CD4-positive, alpha-beta T cell treated with Interleukin-6 at 100 ng/mL for 8 hours (primary cell): ENCODE results near the gene FAM229A.
A peak's percentile ranks its signal among the peaks of the same experiment; 100 is the strongest.
"Not testable (repeated sequence)": the region's sequence is repeated elsewhere in the genome, so short reads cannot be mapped to it uniquely, and the experiment has no call there.

Experiments
- DNase-seq: peaks from one replicate; pipeline ENCODE4 v3.0.0-alpha.2; 2020; ENCODE audit warnings: mixed read lengths, low spot score

The FAM229A gene

DNA sequence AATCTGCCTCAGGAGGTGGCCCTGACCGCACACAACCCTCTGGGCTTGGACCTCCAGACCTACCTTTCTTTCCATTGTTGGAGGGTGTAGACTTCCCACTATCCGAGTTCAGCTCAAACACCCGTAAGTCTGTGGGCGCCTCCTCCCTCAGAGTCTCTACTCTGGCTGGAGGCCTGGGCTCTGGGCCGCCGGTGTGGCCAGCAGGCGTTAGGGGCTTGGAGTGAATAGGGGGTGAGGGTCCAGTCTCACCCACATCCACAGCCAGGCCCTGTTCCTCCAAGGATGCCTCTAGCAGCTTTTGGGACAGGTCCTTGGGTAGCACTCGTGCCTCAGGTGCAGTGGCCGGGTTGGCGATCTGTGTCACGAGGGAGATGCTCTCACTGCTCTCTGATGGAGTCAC is 13.9 kb upstream of the FAM229A start:
- DNase-seq = no peak

DNA sequence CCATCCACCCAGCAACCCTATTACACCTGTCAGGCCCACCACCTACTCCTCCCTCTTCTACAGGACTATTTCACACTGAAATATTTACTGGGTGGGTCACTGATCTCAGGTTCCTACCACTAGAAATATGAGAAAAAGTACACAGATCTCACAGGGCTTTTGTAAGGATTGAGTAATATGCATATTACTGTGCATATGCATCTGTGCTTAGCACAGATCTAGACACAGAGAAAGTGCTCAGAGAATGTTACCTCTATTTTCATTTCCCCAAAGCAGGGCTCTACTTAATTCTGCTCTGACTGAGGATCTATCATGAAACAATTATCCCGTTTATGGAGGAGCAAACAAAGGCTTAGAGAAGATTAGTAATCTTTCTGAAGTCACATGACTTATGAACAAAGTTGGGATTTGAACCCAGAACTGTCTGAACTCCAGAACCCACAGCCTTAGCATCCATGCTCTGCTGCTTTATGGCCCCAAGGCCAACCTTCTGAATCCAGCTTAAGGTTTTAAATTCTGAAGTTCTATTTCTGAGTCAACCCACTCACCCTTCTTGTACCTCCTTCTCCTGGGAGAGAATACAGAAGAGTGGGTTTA is 11.8 kb upstream of the FAM229A start:
- no peak for DNase-seq

DNA sequence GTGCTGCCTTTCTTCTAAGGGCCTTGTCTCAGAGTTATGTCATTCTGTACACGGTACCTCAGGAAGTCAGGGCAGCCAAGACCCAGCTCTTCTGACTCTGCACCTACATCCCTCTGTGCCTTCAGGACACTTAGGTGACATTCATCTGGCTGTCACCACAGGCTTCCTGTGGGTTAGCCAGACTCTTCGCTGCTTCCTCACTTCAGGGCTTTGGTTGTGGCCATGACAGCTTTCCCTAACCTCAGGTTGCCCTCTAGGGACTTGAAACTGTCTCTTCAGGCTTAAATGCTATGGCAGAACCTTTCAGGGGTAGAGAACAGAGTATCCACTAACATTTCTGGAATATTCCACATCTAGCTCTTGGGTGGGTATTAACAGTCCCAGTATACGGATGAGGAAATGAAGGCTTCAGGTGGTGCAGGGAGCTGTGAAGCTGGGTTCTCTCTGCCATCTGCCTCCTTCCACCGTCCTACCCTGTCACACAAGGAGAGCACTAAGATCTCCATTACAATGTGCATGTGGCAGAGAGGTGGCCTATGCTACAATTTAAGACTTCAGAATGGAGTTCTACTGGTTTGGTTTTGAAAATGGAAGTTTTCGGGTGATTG is 10.0 kb upstream of the FAM229A start:
- peak; percentile 78 for DNase-seq

DNA sequence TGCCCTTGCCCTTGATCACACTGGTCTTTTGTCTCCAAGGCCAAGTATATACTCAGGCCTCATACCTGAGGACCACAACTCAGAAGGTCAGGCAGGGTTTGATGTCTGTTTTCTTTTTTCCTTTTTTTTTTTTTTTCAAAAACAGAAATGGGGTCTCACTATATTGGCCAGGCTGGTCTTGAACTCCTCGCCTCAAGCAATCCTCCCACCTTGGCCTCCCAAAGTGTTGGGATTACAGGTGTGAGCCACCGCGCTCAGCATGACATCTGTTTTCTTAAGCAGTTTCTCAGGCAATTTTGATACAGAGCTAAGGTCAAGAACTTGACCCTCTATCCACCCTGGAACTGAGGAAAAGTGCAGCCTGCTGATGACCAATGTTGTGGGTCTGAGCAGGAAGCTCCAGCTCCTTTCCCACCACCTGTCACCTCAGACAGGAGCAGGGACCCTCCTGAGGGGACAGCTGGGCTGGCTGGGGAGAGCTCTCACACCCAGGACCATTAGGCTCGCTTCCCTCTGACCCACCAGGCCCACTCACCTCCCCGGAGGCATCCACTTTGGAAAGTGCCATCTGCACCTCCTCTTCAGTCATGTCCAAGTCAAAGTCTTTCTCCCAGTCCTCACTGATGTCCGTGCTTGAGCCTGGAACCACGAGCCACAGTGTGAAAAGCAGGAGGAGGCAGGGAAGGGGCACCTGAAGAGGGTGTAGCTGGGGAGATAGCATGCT is 5.8 kb upstream of the FAM229A start:
- DNase-seq = no peak

DNA sequence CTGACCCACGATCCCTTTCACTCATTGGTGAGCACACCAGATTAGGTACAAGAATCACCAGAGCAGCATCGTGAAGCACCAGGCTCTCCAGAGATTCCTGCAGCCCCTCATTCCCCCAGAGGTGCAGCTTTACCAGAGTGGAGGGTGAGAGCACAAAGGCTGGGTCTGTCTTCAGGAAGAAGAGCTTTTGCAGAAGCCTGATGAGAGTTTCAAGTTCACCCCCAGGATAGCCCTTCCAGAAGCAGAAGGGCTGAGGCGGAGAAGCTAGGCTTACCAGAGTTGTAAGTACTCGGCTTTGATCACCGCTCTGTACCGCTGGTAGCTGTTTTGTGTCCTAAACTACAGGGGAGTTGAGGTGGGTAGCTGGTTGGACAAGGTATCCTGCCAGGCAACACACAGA is 3.2 kb upstream of the FAM229A start:
- DNase-seq = no peak

DNA sequence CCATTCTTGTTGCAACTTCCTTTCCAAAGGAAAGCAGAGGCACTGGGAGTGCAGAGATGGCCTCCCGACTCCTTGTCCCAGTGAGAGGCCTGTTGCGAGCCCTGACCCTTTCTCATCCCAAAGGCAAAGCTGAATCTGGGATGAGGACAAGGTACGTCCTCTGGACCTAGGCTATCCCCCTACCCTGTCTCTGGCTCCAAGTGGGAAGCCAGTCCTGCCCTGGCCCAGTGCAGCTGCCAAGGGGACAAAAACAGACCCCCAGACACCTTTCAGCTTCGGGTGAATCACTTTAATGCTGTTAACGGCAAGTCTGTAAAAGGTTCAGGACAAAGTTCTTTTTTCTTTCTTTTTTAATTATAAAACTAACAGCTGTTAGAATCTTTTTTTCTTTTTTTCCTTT is 2.6 kb upstream of the FAM229A start:
- DNase-seq = no peak

DNA sequence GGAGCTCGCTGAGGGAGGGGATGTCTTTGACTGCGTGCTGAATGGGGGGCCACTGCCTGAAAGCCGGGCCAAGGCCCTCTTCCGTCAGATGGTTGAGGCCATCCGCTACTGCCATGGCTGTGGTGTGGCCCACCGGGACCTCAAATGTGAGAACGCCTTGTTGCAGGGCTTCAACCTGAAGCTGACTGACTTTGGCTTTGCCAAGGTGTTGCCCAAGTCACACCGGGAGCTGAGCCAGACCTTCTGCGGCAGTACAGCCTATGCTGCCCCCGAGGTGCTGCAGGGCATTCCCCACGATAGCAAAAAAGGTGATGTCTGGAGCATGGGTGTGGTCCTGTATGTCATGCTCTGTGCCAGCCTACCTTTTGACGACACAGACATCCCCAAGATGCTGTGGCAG is 1.4 kb upstream of the FAM229A start:
- no peak for DNase-seq

DNA sequence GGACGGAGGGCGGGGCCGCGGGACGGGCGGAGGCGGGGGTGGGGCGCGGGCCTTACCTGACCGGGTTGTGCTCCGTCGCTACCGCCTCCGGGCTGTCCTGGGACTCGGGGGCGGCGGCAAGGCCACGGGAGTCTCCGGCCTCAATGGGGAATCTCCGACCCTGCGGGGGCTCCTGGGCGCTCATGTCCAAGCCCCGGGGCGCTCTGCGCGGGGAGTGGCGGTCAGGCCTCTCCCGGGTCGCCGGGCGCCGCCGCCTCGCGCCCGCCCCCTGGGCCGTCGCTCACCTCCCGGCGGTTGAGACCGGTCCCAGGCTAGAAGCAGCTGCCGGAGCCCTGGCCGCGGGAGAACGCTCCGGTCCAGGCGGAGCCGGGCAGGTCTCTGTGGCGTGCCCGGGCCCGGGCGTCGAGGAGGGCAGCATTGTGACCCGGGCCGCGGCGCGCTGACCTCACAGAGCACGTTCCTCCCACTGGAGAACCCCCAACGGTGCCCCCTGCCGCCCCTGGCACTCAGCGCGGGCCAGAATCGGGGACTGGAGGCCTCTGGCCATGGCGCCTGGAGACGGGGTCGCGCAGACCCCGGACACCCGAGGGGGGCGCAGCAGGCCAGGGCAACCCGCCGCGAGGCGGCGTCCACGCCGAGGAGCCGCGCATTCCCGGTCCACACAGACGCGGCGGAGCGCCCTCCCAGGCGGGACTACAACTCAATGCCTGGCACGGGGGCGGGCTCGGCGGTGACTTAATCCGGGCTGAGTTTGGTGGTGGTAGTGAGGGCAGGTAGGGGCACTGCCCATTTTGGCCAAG is 411 bp downstream of the FAM229A start:
- no peak for DNase-seq

DNA sequence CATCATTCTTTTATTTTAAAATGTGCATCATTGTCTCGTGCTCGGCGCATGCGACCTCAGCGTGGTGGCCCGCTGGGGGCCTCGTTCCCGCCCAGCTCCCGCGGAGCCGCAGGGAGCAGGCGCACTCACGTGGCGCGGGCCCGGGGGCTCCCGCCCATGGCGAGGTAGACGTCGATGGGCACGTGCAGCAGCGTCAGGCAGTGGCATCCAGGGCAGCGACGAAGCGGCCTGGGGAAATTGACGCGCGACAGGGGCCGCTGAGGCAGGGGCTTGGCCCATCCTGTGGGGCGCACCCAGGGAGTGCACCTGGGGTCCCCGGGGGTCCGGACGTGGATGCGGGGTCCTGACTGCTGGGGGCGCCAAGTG is 994 bp downstream of the FAM229A start:
- DNase-seq = no peak

DNA sequence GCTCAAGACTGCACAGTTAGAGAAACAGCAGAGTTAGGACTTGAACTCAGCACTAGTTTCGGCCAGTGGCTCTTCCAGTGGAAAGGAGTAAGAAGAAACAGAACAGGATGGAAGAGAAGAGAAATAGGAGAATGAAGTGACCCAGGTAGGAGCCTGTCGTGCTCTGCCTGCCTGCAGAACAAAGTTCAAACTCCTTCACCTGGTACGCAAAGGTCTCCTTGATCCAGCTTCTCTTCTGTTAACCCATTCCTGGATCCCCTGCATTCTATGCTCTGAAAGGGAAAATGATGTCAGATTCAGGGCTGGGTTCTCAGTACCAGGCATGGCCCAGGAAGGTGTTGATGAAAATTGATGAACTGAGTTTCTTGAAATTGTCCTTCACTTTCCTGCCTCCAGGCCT is 3.9 kb downstream of the FAM229A start:
- no peak for DNase-seq

DNA sequence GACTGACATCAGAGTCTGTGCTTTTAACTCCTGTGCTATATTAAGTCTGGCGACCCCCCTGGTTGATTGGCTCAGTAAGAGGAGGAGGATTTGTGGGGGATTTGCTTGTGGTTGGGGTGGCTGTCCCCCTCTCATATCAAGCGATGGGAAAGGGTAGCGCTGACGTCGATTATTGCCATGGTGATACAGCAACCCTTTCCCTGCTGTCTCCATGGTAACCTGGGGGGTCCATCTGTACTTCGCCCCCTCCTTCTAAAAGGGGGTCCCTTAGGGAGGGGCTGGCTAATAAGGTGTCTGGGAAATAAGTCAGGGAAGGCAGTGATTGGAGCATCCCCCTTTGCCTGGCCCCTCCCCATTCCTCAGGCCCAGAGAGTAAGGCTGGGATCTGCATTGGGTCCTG is 4.7 kb downstream of the FAM229A start:
- no peak for DNase-seq

DNA sequence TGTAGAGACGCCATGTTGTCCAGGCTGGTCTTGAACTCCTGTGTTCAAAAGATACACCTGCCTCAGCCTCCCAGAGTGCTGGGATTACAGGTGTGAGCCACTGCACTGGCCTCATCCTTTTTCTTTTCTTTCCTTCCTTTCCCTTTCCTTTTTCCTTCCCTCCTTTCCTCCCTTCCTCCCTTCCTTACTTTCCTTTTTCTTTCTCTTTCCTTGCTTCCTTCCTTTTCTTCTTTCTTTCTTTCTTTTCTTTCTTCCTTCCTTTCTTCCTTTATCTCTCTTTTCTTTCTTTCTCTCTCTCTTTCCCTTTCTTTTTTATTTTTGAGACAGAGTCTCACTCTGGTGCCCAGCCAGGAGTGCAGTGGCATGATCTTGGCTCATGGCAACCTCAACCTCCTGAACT is 5.8 kb downstream of the FAM229A start:
- no peak for DNase-seq

DNA sequence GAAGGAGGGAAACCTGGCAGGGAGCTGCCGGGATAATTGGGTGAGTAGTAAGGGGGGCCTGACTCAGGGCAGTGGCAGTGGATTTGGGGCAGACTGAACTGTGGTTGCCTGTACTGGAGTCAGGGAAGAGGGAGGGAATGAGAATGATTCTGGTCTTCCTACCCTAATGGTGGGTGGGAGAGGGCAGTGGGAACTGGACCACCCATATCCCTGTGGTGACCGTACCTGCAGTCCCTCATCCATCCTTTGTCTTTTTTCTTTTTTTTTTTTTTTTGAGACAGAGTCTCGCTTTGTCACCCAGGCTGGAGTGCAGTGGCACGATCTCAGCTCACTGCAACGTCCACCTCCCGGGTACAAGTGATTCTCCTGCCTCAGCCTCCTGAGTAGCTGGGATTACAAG is 6.5 kb downstream of the FAM229A start:
- not testable (repeated sequence) for DNase-seq

DNA sequence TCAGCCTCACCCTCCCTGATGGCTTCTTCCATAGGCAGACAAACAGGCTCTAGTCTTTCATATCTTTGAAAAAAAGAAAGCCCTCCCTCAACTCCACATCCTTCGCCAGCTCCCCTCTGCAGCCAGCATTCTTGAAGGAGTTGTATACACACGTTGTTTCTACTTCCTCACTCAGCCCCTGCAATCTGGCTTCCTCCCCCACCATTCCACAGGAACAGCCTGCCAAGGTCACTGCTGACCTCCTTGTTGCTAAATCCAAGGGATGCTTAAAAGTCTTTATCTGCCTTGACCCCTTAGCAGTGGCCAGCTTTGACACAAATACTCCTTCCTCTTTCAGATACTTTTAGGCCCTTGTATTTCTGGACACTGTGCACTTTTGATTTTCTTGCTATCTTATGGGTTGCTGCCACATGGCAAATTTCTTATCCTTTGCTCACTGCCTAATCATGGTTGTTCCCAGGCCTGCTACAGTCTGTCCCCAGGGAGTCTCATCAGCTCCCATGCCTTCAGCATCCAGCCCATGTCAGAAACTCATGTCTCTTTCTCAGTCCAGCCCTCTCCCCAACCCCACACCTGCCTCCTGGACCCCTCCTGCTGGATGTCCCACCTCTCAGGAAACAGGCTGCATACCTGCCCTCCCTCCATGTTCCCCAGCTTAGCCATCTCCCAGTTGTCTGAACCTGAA is 8.3 kb downstream of the FAM229A start:
- DNase-seq = no peak

DNA sequence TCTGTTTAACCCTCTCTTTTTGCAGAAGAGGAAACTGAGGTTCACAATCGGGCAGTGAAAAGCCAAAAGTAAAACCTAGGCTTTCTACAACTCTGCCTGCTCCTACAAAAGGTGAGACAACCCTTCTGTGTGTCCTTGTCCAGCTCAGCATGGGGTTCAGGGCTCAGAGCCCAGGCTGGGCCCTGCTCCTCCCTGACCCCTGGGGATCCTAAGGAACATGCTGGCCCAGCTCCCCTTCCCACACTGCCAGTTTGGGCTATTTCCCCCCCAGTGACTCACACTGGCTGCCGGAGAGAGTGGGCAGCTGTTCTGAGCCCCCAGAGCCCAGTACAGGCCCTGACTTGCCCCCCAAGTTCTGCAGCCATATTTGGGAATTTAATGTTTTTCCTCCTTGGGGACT is 8.9 kb downstream of the FAM229A start:
- no peak for DNase-seq

DNA sequence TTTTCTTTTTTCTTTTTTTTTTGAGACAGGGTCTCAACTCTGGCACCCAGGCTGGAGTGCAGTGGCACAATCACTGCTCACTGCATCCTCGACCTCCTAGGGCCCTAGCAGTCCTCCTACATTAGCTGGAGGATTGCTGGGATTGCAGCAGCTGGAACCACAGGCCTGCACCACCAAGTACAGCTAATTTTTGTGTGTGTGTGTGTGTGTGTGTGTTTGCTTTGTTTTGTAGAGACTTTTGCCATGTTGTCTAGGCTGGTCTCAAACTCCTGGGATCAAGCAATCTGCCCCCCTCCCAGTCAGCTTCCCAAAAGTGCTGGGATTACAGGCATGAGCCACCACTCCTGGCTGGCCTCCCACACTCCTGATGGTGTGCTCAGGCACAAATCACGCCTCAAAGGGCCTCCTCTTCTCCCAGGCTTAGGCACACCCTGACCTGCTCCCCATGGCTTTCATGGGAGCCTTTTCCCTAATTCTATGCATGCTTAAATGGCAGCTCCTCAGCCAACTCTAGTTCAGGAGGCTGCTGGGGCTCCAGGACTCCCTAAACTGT is 9.4 kb downstream of the FAM229A start:
- DNase-seq = no peak

DNA sequence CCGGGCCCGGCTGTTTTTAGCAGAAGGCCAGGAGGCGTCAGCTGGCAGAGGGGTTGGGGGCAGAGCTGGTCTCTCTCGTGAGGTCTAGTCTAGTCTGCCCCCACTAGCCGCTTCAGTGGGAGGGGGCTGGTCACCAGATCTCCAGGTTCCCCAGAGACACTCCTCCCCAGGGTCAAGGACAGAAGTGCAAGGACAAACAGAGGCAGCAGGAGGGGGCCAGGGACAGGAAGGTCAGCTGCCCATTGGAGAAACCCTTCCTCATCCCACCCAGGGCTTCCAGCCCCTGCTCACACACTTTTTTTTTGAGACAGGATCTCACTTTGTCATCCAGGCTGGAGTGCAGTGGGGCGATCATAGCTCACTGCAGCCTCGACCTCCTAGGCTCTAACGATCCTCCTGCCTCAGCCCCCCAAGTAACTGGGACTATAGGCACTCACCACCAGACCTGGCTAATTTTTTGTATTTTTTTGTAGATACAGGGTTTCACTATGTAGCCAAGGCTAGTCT is 10.0 kb downstream of the FAM229A start:
- DNase-seq = no peak

DNA sequence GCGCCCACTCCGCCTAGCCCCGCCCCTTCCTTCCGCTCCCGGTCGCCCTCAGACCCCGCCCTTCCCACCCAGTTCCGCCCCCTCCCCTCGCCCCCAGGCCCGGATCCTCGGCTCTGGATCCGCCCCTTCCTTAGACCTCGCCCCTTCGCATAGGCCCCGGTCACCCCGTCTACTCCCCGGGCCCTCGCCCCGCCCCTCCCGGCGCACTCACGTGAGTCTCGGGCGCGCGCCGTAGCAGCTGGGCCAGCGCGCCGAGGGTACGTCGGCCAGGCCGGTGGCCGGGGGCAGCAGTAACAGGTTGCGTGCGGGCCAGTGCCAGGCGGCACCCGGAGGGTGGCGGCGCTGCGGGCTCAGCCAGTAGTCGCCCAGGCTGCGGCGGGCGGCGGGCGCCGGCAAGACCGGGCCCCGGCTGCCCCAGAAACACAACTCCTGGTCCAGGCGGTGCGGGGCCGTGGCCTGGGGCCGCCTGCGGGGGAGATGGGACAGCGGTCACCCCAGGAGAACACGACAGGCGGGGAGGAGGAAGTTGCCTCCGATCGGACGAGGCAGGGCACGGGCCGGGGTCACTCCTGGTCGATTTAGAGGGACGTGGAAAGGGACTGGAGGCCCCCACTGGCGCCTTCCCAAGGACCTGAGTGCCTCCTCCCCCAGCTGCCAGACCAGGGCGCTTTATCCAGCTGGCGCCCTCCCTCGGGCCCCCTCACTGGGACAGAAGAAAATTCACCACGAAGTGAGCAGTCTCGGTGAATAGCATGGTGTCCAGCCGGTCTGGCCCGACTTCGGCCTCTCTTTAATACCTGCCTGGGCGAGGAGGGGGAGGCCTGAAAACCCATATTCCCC is 10.7 kb downstream of the FAM229A start:
- DNase-seq = peak; percentile 94

DNA sequence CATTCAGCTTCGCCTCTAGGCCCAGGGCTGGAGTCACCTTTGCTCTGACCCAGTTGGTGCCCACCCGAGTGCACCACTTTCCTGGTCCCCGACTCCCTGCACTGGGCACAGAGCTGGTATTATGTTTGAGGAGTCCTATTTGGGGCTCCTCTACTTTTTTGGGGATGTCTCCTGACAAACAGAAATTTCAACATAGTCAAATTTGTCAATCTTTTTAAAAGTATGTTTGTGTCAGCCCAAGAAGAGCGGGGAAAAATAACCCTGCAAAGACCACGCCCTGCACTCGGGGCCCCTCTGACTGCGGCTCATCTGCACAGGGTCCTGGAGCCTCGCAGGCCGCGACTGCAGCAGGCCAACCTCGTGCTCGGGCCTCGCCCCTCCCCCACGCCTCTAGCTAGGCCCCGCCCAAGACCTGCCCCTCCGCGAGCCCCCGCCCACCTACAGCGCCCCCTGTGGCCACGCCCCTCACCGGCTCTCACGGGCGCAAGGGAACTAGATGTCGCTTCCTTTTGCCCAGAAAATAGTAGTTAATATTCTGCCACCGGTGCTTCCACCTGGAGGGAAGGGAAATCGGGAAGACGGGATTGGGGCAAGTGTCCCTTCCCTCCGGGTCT is 11.4 kb downstream of the FAM229A start:
- no peak for DNase-seq

DNA sequence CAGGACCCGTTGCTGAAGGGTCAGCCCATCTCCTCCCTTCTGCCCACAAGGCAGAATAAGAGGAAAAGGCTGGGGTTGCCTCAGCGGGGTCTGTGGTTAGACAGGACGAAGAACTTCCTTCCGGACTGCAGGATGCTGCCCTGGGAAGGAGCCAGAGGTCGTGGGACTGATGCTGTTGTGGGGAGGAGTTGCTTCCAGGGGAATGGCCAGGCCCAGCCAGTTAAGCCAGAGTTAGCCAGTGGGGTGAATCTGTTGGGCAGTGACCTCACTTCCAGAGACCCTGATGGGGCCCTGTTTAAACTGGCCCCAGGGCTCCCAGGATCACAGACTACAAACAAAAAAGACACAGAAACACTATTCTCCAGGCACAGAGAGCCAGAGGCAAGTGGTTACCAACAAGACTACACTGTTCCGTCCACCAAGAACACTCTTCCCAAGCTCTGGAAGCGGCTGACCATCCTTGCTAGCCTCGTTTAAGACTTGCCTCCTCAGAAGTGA is 13.0 kb downstream of the FAM229A start:
- DNase-seq = no peak
